GM19023 (cell line): ENCODE results near the gene SOBP.
"Not testable (repeated sequence)": the region's sequence is repeated elsewhere in the genome, so short reads cannot be mapped to it uniquely, and the experiment has no call there.

Experiments used
- ATAC-seq: cut with Tn5 transposase; IDR thresholded peaks from one replicate; pipeline ENCODE4 v1.9.1; 2021; ENCODE audit warnings: mild to moderate bottlenecking, moderate library complexity; ENCODE audit not compliant: unreplicated experiment

Gene SOBP

GRCh38 chr6:107519224-107519623 is 29.3 kb downstream of the SOBP start:
- ATAC-seq: not testable (repeated sequence)

- ATAC-seq: not testable (repeated sequence)
Observed at GRCh38 chr6:107520706-107521105, 30.8 kb downstream of the SOBP start.

GRCh38 chr6:107523054-107523791 is 33.3 kb downstream of the SOBP start:
- no peak for ATAC-seq

GRCh38 chr6:107523794-107524193 is 33.9 kb downstream of the SOBP start:
- no peak for ATAC-seq

GRCh38 chr6:107524626-107525025 is 34.7 kb downstream of the SOBP start:
- ATAC-seq: no peak

- ATAC-seq: no peak
Observed at GRCh38 chr6:107531868-107532267, 42.0 kb downstream of the SOBP start.

- ATAC-seq: no peak
Observed at GRCh38 chr6:107532706-107533105, 42.8 kb downstream of the SOBP start.

GRCh38 chr6:107533415-107534059 is 43.6 kb downstream of the SOBP start:
- no peak for ATAC-seq

GRCh38 chr6:107534571-107535141 is 44.7 kb downstream of the SOBP start:
- ATAC-seq: no peak

- ATAC-seq: no peak
Observed at GRCh38 chr6:107535626-107536025, 45.7 kb downstream of the SOBP start.

- ATAC-seq: no peak
Observed at GRCh38 chr6:107536180-107536961, 46.5 kb downstream of the SOBP start.

GRCh38 chr6:107537559-107537958 is 47.6 kb downstream of the SOBP start:
- ATAC-seq: no peak

- ATAC-seq: no peak
Observed at GRCh38 chr6:107538856-107539387, 49.0 kb downstream of the SOBP start.

- no peak for ATAC-seq
Observed at GRCh38 chr6:107539409-107539808, 49.5 kb downstream of the SOBP start.

GRCh38 chr6:107539849-107540464 is 50.0 kb downstream of the SOBP start:
- ATAC-seq: no peak

GRCh38 chr6:107540465-107540857 is 50.5 kb downstream of the SOBP start:
- no peak for ATAC-seq

GRCh38 chr6:107542192-107542668 is 52.3 kb downstream of the SOBP start:
- ATAC-seq: no peak

- ATAC-seq: no peak
Observed at GRCh38 chr6:107543088-107543487, 53.2 kb downstream of the SOBP start.

- ATAC-seq: no peak
Observed at GRCh38 chr6:107543567-107543966, 53.6 kb downstream of the SOBP start.

GRCh38 chr6:107545763-107546162 is 55.8 kb downstream of the SOBP start:
- ATAC-seq: no peak
